Astrocyte of the hippocampus (primary cell): ENCODE measurements around the gene ZSCAN9.

Source experiments
- DNase-seq: peaks from one replicate; pipeline ENCODE4 v3.0.0; 2011; ENCODE audit warnings: low read depth, low spot score

The ZSCAN9 gene

GRCh38 chr6:28225056-28225834 is at the start of gene ZSCAN9:
Gene ZSCAN9, plus strand, starts transcription at chr6:28225275. Its CDS starts 1,810 bp downstream, at chr6:28227085.
- DNase-seq, result peak; percentile 94

GRCh38 chr6:28176373-28176772 is 48.7 kb upstream of the ZSCAN9 start:
- DNase-seq, result no peak

GRCh38 chr6:28182255-28182654 is 42.8 kb upstream of the ZSCAN9 start:
- no peak for DNase-seq

GRCh38 chr6:28188111-28188979 is 36.7 kb upstream of the ZSCAN9 start:
- no peak for DNase-seq

GRCh38 chr6:28200020-28200419 is 25.1 kb upstream of the ZSCAN9 start:
- DNase-seq, result no peak

GRCh38 chr6:28203201-28203600 is 21.9 kb upstream of the ZSCAN9 start:
- no peak for DNase-seq

- DNase-seq, result no peak
Measured at GRCh38 chr6:28205879-28206278, 19.2 kb upstream of the ZSCAN9 start.

GRCh38 chr6:28206527-28206926 is 18.5 kb upstream of the ZSCAN9 start:
- DNase-seq, result no peak

- peak; percentile 5 for DNase-seq
Measured at GRCh38 chr6:28206928-28207509, 18.1 kb upstream of the ZSCAN9 start.

- DNase-seq, result peak; percentile 60
Measured at GRCh38 chr6:28207510-28208110, 17.5 kb upstream of the ZSCAN9 start.

GRCh38 chr6:28208111-28208659 is 16.9 kb upstream of the ZSCAN9 start:
- DNase-seq, result peak; percentile 25

GRCh38 chr6:28209753-28210535 is 15.1 kb upstream of the ZSCAN9 start:
- DNase-seq, result no peak

GRCh38 chr6:28211840-28212509 is 13.1 kb upstream of the ZSCAN9 start:
- DNase-seq, result no peak

GRCh38 chr6:28212510-28213212 is 12.4 kb upstream of the ZSCAN9 start:
- DNase-seq, result peak; percentile 84

- no peak for DNase-seq
Measured at GRCh38 chr6:28213213-28213523, 11.9 kb upstream of the ZSCAN9 start.

- DNase-seq, result no peak
Measured at GRCh38 chr6:28215425-28215824, 9.7 kb upstream of the ZSCAN9 start.

- DNase-seq, result no peak
Measured at GRCh38 chr6:28217890-28218289, 7.2 kb upstream of the ZSCAN9 start.

- peak; percentile 84 for DNase-seq
Measured at GRCh38 chr6:28218312-28219248, 6.5 kb upstream of the ZSCAN9 start.
